Uterus (tissue), 2 donors: ENCODE measurements around the gene CCDC78.

Source experiments
- POLR2A ChIP-seq, 2 donors: fragments of 450-650 bp; IDR thresholded peaks; one replicate each; pipeline ENCODE4 v1.6.1; 2016; ENCODE audit warnings: antibody characterized with exemption in 2 of 2, mild to moderate bottlenecking in 1 of 2, moderate library complexity in 1 of 2
- TF ChIP-seq, protein P1 (sequence below), 4 experiments: fragments of 200-600 bp in 2 of 4; fragments of 450-650 bp in 2 of 4; sonication (generic) in 2 of 4; IDR thresholded peaks; one replicate each; pipeline ENCODE4 v1.5.1; 2016 to 2019; ENCODE audit warnings: antibody characterized with exemption in 4 of 4, mild to moderate bottlenecking in 2 of 4, moderate library complexity in 1 of 4

DNA sequence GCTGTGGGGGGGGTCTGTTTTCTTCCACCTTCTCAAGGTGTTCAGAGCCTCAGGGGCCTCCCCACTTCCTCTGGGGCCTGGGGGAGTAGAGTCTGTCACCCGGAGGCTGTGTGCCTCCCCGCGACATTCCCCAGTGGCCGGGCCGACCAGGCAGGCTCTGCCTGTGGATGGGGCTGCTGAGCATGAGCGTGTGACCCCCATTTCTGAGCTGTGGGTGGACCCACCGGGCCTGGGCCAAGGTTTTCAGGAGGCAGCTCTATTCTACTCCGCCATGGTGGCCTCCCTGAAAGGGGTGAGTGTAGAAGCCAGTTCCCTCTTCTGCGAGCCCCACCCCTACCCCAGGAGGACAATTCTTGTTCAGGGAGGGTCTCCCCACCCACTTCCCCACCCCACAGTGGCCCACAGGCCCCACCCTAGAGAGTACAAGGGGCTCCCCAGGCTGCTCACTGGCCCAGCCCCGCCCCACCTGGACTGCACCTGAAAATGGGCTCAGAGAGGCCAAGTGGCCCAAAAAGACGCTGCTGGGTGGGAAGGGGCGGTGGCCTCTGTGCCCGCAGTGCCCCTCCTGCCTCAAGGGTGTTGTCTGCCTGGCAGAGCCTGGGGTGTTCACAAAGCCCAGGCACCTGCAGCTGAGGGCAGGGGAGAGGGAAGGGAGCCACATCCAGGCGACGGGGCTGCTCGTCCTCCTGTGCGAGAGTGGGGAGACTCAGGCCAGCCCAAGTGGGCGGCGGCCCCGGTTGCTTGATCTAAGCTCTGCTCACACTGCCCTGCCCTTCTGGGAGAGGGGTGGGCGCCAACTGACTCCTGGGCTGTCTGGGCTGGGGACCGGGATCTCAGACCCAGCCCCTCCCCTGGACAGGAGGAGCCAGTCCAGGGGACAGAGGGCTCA lies 35.6 kb upstream of the CCDC78 start:
- no peak for TF ChIP-seq POLR2A (IDR thresholded peaks at IDR 0.05)
- TF ChIP-seq, protein P1, sequence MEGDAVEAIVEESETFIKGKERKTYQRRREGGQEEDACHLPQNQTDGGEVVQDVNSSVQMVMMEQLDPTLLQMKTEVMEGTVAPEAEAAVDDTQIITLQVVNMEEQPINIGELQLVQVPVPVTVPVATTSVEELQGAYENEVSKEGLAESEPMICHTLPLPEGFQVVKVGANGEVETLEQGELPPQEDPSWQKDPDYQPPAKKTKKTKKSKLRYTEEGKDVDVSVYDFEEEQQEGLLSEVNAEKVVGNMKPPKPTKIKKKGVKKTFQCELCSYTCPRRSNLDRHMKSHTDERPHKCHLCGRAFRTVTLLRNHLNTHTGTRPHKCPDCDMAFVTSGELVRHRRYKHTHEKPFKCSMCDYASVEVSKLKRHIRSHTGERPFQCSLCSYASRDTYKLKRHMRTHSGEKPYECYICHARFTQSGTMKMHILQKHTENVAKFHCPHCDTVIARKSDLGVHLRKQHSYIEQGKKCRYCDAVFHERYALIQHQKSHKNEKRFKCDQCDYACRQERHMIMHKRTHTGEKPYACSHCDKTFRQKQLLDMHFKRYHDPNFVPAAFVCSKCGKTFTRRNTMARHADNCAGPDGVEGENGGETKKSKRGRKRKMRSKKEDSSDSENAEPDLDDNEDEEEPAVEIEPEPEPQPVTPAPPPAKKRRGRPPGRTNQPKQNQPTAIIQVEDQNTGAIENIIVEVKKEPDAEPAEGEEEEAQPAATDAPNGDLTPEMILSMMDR (IDR thresholded peaks at IDR 0.05), result no peak
